Natural killer cell (primary cell): ENCODE results near the gene GYS2. TPM values are rescaled to one million over a fixed set of nuclear protein-coding genes. Genes with fewer than 3 reads are reported as not detected.
"Not testable (repeated sequence)": the region's sequence is repeated elsewhere in the genome, so short reads cannot be mapped to it uniquely, and the experiment has no call there.

Experiments used
- ATAC-seq, 3 donors: fragments of 150-1000 bp in 2 of 3; fragments of 200-7000 bp in 1 of 3; cut with Tn5 transposase; 1 replicate in 1 of 3; 2 replicates in 2 of 3; pipeline ENCODE4 v1.10.0; 2021; ENCODE audit warnings: mild to moderate bottlenecking in 2 of 3, moderate library complexity in 2 of 3
- DNase-seq, 2 donors: peaks; one replicate each; pipeline versions ENCODE4 v3.0.0 to v3.0.0-alpha.2; 2013 to 2021; ENCODE audit warnings: mixed read lengths in 1 of 2
- H3K27ac ChIP-seq: one replicate; pipeline ENCODE4 v1.5.1; 2013; ENCODE audit warnings: mild to moderate bottlenecking, low read length
- H3K27me3 ChIP-seq: one replicate; pipeline ENCODE4 v1.6.1; 2013; ENCODE audit warnings: low read length; ENCODE audit not compliant: control insufficient read depth, insufficient read depth
- H3K36me3 ChIP-seq: one replicate; pipeline ENCODE4 v1.6.1; 2013; ENCODE audit warnings: low read length; ENCODE audit not compliant: control insufficient read depth, insufficient read depth
- H3K4me1 ChIP-seq: one replicate; pipeline ENCODE4 v1.6.1; 2013; ENCODE audit warnings: low read length; ENCODE audit not compliant: control insufficient read depth, insufficient read depth
- H3K4me3 ChIP-seq: one replicate; pipeline ENCODE4 v1.5.1; 2013; ENCODE audit warnings: low read length
- H3K9me3 ChIP-seq: one replicate; pipeline ENCODE4 v1.6.1; 2013; ENCODE audit warnings: low read length; ENCODE audit not compliant: control insufficient read depth, insufficient read depth
- H3K27ac Mint-ChIP-seq, 2 donors: one replicate each; pipeline ENCODE4 v1.8.0; 2022; ENCODE audit warnings: mild to moderate bottlenecking in 2 of 2, mixed read lengths in 2 of 2, moderate library complexity in 1 of 2
- H3K27me3 Mint-ChIP-seq, 2 donors: one replicate each; pipeline ENCODE4 v1.8.0; 2022; ENCODE audit warnings: low read depth in 2 of 2, mixed read lengths in 2 of 2
- H3K36me3 Mint-ChIP-seq: one replicate; pipeline ENCODE4 v1.8.0; 2022; ENCODE audit warnings: mixed read lengths
- H3K4me1 Mint-ChIP-seq, 2 donors: one replicate each; pipeline ENCODE4 v1.8.0; 2022; ENCODE audit warnings: mixed read lengths in 2 of 2
- H3K4me3 Mint-ChIP-seq: one replicate; pipeline ENCODE4 v1.8.0; 2022; ENCODE audit warnings: mild to moderate bottlenecking, moderate library complexity, mixed read lengths
- H3K9me3 Mint-ChIP-seq, 2 donors: one replicate each; pipeline ENCODE4 v1.8.0; 2022; ENCODE audit warnings: mixed read lengths in 2 of 2
- WGBS: methylation state at CpG from one replicate; pipeline ENCODE4 v1.1.7; 2013; ENCODE audit warnings: missing lambda C conversion rate; ENCODE audit not compliant: insufficient coverage; 5-methylcytosine and 5-hydroxymethylcytosine counted together
- intact Hi-C: fragments of 100-400 bp; cut with micrococcal nuclease; formaldehyde crosslinking; loops from one replicate; pipeline ENCODE4 v1.14.2; 2022
- total RNA-seq, 4 donors: library from RNA; stranded (reverse); fragments of 120-200 nt in 1 of 4; gene quantifications; one replicate each; pipeline versions ENCODE4 v1.2.3 to v1.2.4, GENCODE V29; 2013 to 2022
- TF ChIP-seq, protein P1 (sequence below): fragments of 200-600 bp; IDR thresholded peaks from one replicate; pipeline ENCODE4 v1.8.0; 2022; ENCODE audit warnings: antibody characterized with exemption

The GYS2 gene
- total RNA-seq, 3 donors from 2014 or later (not counting 1 experiment from before 2014, with no cell fraction given): not detected

GRCh38 chr12:21598651-21599050, 6.0 kb downstream of the GYS2 start:
- no peaks in the 10 kb centered on the region for H3K4me1 Mint-ChIP-seq
- Histone ChIP-seq H3K36me3 (no peaks in the 10 kb centered on the region), H3K27me3 (no peaks in the 10 kb centered on the region), H3K9me3 (no peaks in the 10 kb centered on the region), H3K4me3 (no peak overlapping the region), H3K27ac (no peak overlapping the region), H3K4me1 (no peaks in the 10 kb centered on the region)
- TF ChIP-seq, protein P1, sequence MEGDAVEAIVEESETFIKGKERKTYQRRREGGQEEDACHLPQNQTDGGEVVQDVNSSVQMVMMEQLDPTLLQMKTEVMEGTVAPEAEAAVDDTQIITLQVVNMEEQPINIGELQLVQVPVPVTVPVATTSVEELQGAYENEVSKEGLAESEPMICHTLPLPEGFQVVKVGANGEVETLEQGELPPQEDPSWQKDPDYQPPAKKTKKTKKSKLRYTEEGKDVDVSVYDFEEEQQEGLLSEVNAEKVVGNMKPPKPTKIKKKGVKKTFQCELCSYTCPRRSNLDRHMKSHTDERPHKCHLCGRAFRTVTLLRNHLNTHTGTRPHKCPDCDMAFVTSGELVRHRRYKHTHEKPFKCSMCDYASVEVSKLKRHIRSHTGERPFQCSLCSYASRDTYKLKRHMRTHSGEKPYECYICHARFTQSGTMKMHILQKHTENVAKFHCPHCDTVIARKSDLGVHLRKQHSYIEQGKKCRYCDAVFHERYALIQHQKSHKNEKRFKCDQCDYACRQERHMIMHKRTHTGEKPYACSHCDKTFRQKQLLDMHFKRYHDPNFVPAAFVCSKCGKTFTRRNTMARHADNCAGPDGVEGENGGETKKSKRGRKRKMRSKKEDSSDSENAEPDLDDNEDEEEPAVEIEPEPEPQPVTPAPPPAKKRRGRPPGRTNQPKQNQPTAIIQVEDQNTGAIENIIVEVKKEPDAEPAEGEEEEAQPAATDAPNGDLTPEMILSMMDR: no peak
- H3K27me3 Mint-ChIP-seq: peaks cover 4 to 14% of the 10 kb centered on the region in 2 donors
- no peak overlapping the region for H3K4me3 Mint-ChIP-seq
- intact Hi-C loops: no loop called here
- DNase-seq (no peak), ATAC-seq (no peak)
- no peaks in the 10 kb centered on the region for H3K9me3 Mint-ChIP-seq
- H3K27ac Mint-ChIP-seq: no peak overlapping the region
- WGBS: 100% methylated on average over 1 of the region's 4 CpGs
- no peaks in the 10 kb centered on the region for H3K36me3 Mint-ChIP-seq

- H3K4me1 ChIP-seq, H3K4me3 ChIP-seq, intact Hi-C loops, H3K36me3 ChIP-seq, H3K4me1 Mint-ChIP-seq, DNase-seq, H3K9me3 ChIP-seq, H3K27me3 Mint-ChIP-seq, H3K9me3 Mint-ChIP-seq, ATAC-seq, H3K27me3 ChIP-seq, H3K4me3 Mint-ChIP-seq, H3K27ac ChIP-seq, H3K27ac Mint-ChIP-seq: not testable (repeated sequence)
- peaks cover 14% of the 10 kb centered on the region for H3K36me3 Mint-ChIP-seq
Observed at GRCh38 chr12:21595356-21595755, 9.3 kb downstream of the GYS2 start.

DNA sequence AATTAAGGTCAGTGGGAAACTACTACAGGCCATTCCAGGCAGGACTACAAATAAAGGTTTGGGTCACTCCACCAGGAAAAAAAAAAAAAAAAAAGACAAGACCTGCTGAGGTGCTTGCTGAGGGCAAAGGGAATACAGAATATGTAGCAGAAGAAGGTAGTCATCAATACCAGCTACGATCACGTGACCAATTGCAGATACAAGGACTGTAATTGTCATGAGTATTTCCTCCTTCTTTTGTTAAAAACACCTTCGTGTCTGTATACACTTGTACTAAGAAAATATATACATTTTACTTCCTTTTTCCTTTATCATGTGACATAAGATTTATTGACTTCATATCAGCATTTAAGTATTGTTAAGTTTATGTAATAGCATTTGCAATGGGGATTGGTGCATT, 19.2 kb downstream of the GYS2 start:
- Mint-ChIP-seq H3K36me3 (no peaks in the 10 kb centered on the region), H3K9me3 (peaks cover 0 to 2% of the 10 kb centered on the region in 2 donors), H3K4me3 (no peak overlapping the region), H3K4me1 (no peaks in the 10 kb centered on the region), H3K27me3 (peaks cover 7% of the 10 kb centered on the region in 2 donors), H3K27ac (no peak overlapping the region)
- Histone ChIP-seq H3K9me3 (peaks cover 4% of the 10 kb centered on the region), H3K4me3 (no peak overlapping the region), H3K4me1 (no peaks in the 10 kb centered on the region), H3K36me3 (no peaks in the 10 kb centered on the region), H3K27ac (no peak overlapping the region), H3K27me3 (no peaks in the 10 kb centered on the region)
- intact Hi-C loops: no loop called here
- ATAC-seq (no peak), DNase-seq (no peak)
- TF ChIP-seq, protein P1: no peak
- no CpG with 5 or more reads among the region's 3 CpGs for WGBS

DNA sequence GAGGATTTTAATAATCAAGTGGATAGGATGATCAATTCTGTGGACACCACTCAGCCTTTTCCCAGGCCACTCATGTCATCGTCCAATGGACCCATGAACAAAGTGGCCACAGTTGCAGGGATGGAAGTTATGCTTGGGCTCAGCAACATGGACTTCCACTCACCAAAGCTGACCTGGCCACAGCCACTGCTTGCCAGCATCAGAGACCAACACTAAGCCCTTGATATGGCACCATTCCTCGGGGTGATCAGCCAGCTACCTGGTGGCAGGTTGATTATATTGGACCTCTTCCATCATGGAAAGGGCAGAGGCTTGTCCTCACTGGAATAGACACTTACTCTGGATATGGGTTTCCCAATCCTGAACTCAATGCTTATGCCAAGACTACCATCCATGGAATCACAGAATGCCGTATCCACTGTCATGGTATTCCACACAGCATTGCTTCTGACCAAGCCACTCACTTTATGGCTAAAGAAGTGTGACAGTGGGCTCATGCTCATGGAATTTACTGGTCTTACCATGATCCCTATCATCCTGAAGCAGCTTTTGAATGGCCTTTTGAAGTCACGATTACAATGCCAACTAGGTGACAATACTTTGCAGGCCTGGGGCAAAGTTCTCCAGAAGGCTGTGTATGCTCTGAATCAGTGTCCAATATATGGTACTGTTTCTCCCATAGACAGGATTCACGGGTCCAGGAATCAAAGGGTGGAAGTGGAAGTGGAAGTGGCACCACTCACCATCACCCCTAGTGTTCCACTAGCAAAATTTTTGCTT, 20.1 kb downstream of the GYS2 start:
- H3K36me3 Mint-ChIP-seq, H3K9me3 ChIP-seq, H3K27ac ChIP-seq, H3K4me3 ChIP-seq, H3K4me1 ChIP-seq, H3K9me3 Mint-ChIP-seq, H3K36me3 ChIP-seq, H3K4me1 Mint-ChIP-seq, intact Hi-C loops, H3K27me3 ChIP-seq, H3K4me3 Mint-ChIP-seq, H3K27ac Mint-ChIP-seq, DNase-seq, ATAC-seq: not testable (repeated sequence)
- 89% methylated on average over 4 of the region's 5 CpGs for WGBS
- peaks cover 15% of the 10 kb centered on the region in 2 donors for H3K27me3 Mint-ChIP-seq
